Esophagus muscularis mucosa (tissue), 4 donors: ENCODE results near the gene KDM3B. TPM values are rescaled to one million over a fixed set of nuclear protein-coding genes. Genes with fewer than 3 reads are reported as not detected.
"Not testable (repeated sequence)": the region's sequence is repeated elsewhere in the genome, so short reads cannot be mapped to it uniquely, and the experiment has no call there.

ENCODE experiments used
- DNase-seq: peaks from one replicate; pipeline ENCODE4 v3.0.0-alpha.2; 2017; ENCODE audit errors: extremely low spot score
- H3K27ac ChIP-seq, 4 donors: fragments of 200-600 bp; sonication (generic); replicated peaks in 1 of 4; 1 replicate in 3 of 4; 2 replicates in 1 of 4; pipeline ENCODE4 v1.5.1; 2016 to 2019; ENCODE audit warnings: mild to moderate bottlenecking in 1 of 4
- H3K27me3 ChIP-seq, 4 donors: fragments of 200-600 bp; sonication (generic); one replicate each; pipeline versions ENCODE4 v1.5.1 to v1.6.0; 2016 to 2019
- H3K36me3 ChIP-seq, 4 donors: fragments of 200-600 bp; sonication (generic); one replicate each; pipeline ENCODE4 v1.5.1; 2016 to 2019
- H3K4me1 ChIP-seq, 4 donors: fragments of 200-600 bp; sonication (generic); one replicate each; pipeline ENCODE4 v1.5.1; 2016 to 2019
- H3K4me3 ChIP-seq, 4 donors: fragments of 200-600 bp; sonication (generic); 1 replicate in 2 of 4; 2 replicates in 2 of 4; pipeline ENCODE4 v1.5.1; 2016 to 2019; ENCODE audit warnings: mild to moderate bottlenecking in 4 of 4, moderate library complexity in 1 of 4
- H3K9me3 ChIP-seq, 4 donors: fragments of 200-600 bp; sonication (generic); 1 replicate in 3 of 4; 2 replicates in 1 of 4; pipeline ENCODE4 v1.5.1; 2016 to 2019
- EP300 ChIP-seq: sonication (generic); formaldehyde crosslinking; IDR thresholded peaks from one replicate; pipeline ENCODE4 v1.6.1; 2017; ENCODE audit warnings: antibody characterized with exemption
- POLR2A ChIP-seq: fragments of 450-650 bp; IDR thresholded peaks from one replicate; pipeline ENCODE4 v1.6.1; 2017; ENCODE audit warnings: antibody characterized with exemption, moderate library complexity, mild to moderate bottlenecking, low read depth
- POLR2AphosphoS5 ChIP-seq, 2 donors: sonication (generic); formaldehyde crosslinking; IDR thresholded peaks; one replicate each; pipeline ENCODE4 v1.6.1; 2017; ENCODE audit warnings: antibody characterized with exemption in 2 of 2
- WGBS: methylation state at CpG from one replicate; pipeline ENCODE4 v1.1.5; 2018; 5-methylcytosine and 5-hydroxymethylcytosine counted together
- intact Hi-C: fragments of 100-400 bp; cut with DNase I; formaldehyde crosslinking; loops from one replicate; pipeline ENCODE4 v1.15.1; 2023
- small RNA-seq, 3 donors: library from RNA; depleted of rRNA; stranded (forward); fragments of <200 nt; gene quantifications; one replicate each; pipeline ENCODE3, GENCODE V24; 2016
- total RNA-seq, 4 donors: library from RNA; depleted of rRNA; stranded (reverse); fragments of >200 nt; gene quantifications; one replicate each; pipeline versions ENCODE4 v1.1.0 to v1.2.1, GENCODE V29; 2016
- TF ChIP-seq, protein P1 (sequence below), 3 experiments: fragments of 200-600 bp in 2 of 3; fragments of 450-650 bp in 1 of 3; sonication (generic) in 2 of 3; IDR thresholded peaks; one replicate each; pipeline ENCODE4 v1.5.1; 2017 to 2019; ENCODE audit warnings: antibody characterized with exemption in 3 of 3, mild to moderate bottlenecking in 2 of 3, moderate library complexity in 1 of 3

The KDM3B gene
- total RNA-seq, 4 donors from 2014 or later = 61.3 to 88.8 (median 74.9) TPM

DNA sequence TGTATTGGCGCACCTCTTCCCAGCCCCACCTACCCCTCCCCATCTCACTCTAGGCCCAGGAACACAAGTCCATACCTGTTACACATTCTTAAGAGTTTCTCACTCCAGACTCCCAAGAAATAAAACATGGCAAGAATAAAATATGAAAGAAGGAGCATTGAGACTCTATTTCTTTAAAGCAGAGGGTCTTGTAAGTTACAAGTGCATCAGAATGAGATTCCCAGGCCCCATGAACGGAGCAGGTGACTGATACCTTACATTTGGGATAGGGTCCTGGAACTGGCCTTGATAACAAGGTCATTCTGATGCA, 118.5 kb downstream of the KDM3B start:
- no peak for DNase-seq
- TF ChIP-seq EP300 (no peak), POLR2AphosphoS5 (IDR thresholded peaks at IDR 0.05) (no peak), POLR2A (no peak)
- TF ChIP-seq, protein P1, sequence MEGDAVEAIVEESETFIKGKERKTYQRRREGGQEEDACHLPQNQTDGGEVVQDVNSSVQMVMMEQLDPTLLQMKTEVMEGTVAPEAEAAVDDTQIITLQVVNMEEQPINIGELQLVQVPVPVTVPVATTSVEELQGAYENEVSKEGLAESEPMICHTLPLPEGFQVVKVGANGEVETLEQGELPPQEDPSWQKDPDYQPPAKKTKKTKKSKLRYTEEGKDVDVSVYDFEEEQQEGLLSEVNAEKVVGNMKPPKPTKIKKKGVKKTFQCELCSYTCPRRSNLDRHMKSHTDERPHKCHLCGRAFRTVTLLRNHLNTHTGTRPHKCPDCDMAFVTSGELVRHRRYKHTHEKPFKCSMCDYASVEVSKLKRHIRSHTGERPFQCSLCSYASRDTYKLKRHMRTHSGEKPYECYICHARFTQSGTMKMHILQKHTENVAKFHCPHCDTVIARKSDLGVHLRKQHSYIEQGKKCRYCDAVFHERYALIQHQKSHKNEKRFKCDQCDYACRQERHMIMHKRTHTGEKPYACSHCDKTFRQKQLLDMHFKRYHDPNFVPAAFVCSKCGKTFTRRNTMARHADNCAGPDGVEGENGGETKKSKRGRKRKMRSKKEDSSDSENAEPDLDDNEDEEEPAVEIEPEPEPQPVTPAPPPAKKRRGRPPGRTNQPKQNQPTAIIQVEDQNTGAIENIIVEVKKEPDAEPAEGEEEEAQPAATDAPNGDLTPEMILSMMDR (IDR thresholded peaks at IDR 0.05) = no peak
- intact Hi-C loops = no loop called here
- Histone ChIP-seq H3K27me3 (no peaks in the 10 kb centered on the region), H3K27ac (no peak overlapping the region), H3K4me1 (peaks cover 9 to 24% (median 23%) of the 10 kb centered on the region in 4 donors), H3K9me3 (no peaks in the 10 kb centered on the region), H3K4me3 (no peak overlapping the region), H3K36me3 (peaks cover 0 to 18% (median 9%) of the 10 kb centered on the region in 4 donors)
- 90% methylated on average over 2 of the region's 2 CpGs for WGBS

DNA sequence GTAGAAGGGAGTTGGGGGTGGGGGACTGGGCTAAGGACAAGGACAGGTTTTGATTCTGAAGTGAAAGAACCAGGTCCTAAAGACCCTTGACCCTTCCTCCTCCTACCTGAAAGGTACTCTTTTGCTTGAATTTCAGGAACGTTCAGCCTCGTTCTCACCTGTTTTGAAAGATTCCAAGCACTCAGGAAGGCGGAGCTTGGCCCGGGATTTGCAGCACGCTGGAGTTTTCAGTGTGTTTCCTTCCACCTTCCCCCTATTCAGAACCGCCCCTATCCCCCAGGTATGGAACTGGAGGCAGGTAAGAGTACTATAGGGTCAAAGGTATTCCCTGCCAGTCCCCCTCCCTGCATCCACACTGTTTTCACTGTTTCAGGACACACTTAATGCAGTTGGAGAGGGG, 119.9 kb downstream of the KDM3B start:
- H3K9me3 ChIP-seq = no peaks in the 10 kb centered on the region
- peaks cover 0 to 11% (median 5%) of the 10 kb centered on the region in 4 donors for H3K36me3 ChIP-seq
- H3K27ac ChIP-seq = no peak overlapping the region
- no peak for DNase-seq
- intact Hi-C loops = no loop called here
- peaks cover 0 to 11% (median 10%) of the 10 kb centered on the region in 4 donors for H3K4me1 ChIP-seq
- TF ChIP-seq, protein P1 (IDR thresholded peaks at IDR 0.05) = no peak
- TF ChIP-seq POLR2A = no peak
- TF ChIP-seq POLR2AphosphoS5 (IDR thresholded peaks at IDR 0.05) = peak in 1 of 2 donors; percentile 31
- TF ChIP-seq EP300 = no peak
- H3K27me3 ChIP-seq = no peaks in the 10 kb centered on the region
- 66% methylated on average over 6 of the region's 6 CpGs for WGBS
- no peak overlapping the region for H3K4me3 ChIP-seq

DNA sequence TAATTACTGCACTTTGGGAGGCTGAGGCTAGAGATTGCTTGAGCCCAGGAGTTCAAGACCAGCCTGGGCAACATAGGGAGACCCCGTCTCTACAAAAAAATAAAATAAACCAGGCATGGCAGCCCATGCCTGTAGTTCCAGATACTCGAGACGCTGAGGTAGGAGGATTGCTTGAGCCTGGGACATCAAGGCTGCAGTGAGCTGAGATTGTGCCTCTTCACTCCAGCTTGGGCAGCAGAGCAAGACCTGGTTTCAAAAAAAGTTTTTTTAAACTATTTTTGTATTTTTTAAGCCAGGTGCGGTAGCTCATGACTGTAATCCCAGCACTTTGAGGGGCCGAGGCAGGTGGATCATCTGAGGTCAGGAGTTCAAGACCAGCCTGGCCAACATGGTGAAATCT, 120.7 kb downstream of the KDM3B start:
- H3K9me3 ChIP-seq, intact Hi-C loops, H3K4me1 ChIP-seq, H3K36me3 ChIP-seq, DNase-seq, H3K27ac ChIP-seq, H3K27me3 ChIP-seq, H3K4me3 ChIP-seq: not testable (repeated sequence)
- 93% methylated on average over 5 of the region's 5 CpGs for WGBS

DNA sequence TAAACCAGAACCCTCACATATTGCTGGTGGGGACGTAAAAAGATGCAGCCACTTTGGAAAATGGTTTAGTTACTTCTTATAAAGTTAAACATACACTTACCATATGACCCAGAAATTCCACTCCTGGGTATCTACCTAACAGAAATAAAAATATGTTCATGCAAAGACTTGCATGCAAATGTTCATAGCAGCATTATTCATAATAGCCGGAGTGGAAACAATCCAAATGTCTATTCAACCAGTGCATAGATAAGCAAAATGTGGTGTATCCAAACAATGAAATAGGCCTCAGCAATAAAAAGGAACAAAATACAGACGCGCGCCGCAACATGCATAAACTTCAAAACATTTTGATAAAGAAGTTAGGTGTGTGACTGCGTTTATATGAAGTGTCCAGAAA, 124.4 kb downstream of the KDM3B start:
- TF ChIP-seq EP300 = no peak
- no peak for TF ChIP-seq POLR2AphosphoS5 (IDR thresholded peaks at IDR 0.05)
- TF ChIP-seq POLR2A = no peak
- TF ChIP-seq, protein P1 (IDR thresholded peaks at IDR 0.05) = no peak
- Histone ChIP-seq H3K27ac (no peak overlapping the region), H3K4me3 (no peak overlapping the region), H3K4me1 (no peaks in the 10 kb centered on the region), H3K9me3 (no peaks in the 10 kb centered on the region), H3K36me3 (no peaks in the 10 kb centered on the region), H3K27me3 (no peaks in the 10 kb centered on the region)
- DNase-seq = no peak
- 83% methylated on average over 7 of the region's 7 CpGs for WGBS
- intact Hi-C loops = no loop called here

DNA sequence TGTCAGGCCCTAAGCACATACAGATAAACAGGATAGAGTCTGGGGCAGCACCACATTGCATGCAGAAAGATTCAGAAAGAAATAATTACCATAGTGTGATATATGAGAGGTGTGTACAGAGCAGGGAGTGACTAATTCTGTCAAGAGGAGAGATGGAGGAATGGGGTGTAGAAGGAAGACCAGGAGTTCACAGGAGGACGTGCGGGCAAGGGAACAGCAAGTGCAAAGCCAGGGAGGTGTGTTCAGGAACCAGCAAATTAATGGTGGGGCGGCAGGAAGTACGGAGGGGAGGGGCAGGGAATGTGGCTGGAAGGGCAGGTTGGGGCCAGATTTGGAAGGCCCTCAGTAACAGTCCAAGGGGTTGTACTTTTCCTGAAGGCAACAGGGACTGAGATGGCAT, 130.2 kb downstream of the KDM3B start:
- H3K4me1 ChIP-seq = no peaks in the 10 kb centered on the region
- WGBS = 66% methylated on average over 4 of the region's 4 CpGs
- no peaks in the 10 kb centered on the region for H3K9me3 ChIP-seq
- H3K27me3 ChIP-seq = no peaks in the 10 kb centered on the region
- no peak overlapping the region for H3K4me3 ChIP-seq
- H3K36me3 ChIP-seq = no peaks in the 10 kb centered on the region
- intact Hi-C loops = no loop called here
- DNase-seq = no peak
- TF ChIP-seq POLR2A (no peak), POLR2AphosphoS5 (IDR thresholded peaks at IDR 0.05) (no peak), EP300 (no peak)
- TF ChIP-seq, protein P1 (IDR thresholded peaks at IDR 0.05) = no peak
- no peak overlapping the region for H3K27ac ChIP-seq

Small RNA genes lying within 50 kb of the gene (small RNA-seq; reads per million reads assigned to genes)
- 0 reads per million in 3 donors for gene AC113403.1

Other genes with a start within 250 kb of the KDM3B start
- 1 to 10 TPM; 1.1 to 5.4 (median 2.5) TPM for gene NME5, start 213.3 kb upstream of the KDM3B start, total RNA-seq
- 10 to 100 TPM; 27.3 to 41.5 (median 31.2) TPM for gene BRD8, start 174.1 kb upstream of the KDM3B start, total RNA-seq
- gene KIF20A, start 173.6 kb upstream of the KDM3B start, total RNA-seq = 1 to 10 TPM in 1 of 4 donors, under 1 TPM in 1, not detected in 2; 0.50 to 1.1 TPM
- gene CDC23, start 139.4 kb upstream of the KDM3B start, total RNA-seq = 10 to 100 TPM; 15.6 to 21.2 (median 20.4) TPM
- 1 to 10 TPM; 2.5 to 8.4 (median 4.2) TPM for gene GFRA3, start 78.1 kb upstream of the KDM3B start, total RNA-seq
- gene CDC25C, start 20.9 kb upstream of the KDM3B start, total RNA-seq = under 1 TPM in 1 of 4 donors, not detected in 3; 0.17 TPM
- 10 to 100 TPM; 22.4 to 40.0 (median 29.6) TPM for gene FAM53C, start 14.4 kb upstream of the KDM3B start, total RNA-seq
- 10 to 100 TPM; 24.5 to 55.9 (median 33.6) TPM for gene REEP2, start 86.4 kb downstream of the KDM3B start, total RNA-seq
- gene EGR1, start 112.8 kb downstream of the KDM3B start, total RNA-seq = 100 to 1,000 TPM in 1 of 4 donors, 10 to 100 TPM in 2, 1 to 10 TPM in 1; 9.6 to 138 (median 13.5) TPM
- gene ETF1, start 190.6 kb downstream of the KDM3B start, total RNA-seq = 100 to 1,000 TPM in 3 of 4 donors, 10 to 100 TPM in 1; 90.5 to 154 (median 111) TPM
- gene HSPA9, start 222.7 kb downstream of the KDM3B start, total RNA-seq = 100 to 1,000 TPM; 139 to 250 (median 186) TPM